ENCODE results near the gene SGSM2.

The SGSM2 gene

DNA sequence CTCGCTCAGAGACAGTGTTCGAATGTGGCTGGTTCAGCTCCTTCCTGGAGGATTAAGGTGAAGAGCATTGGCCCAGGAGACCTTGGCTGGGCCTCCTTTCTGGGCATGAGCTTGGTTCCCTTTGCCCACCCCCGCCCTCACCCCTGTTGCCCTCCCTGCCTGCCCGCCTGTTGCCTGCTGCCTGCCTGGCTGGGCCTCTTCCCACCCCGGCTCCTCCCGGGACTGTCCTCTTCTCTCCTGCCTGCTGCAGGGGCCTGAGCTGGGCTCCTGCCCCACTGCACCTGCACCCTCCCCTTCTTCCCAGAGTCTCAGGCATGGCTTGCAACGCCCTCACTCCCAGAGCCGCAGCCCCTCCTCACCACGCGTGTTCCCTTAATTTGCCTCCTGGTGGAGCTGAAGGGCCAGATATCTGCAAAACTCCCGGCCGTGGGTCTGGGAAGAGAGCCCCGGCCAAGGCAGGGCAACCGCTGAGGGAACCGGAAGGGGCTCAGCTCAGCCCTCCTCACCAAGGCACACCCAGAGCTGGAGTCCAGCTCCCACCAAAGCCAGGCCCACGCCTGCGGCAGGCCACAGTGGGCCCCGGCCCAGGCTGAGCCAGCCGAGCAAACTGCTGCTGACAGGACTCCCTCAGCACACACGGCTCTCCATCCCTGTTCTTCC lies 32.4 kb downstream of the SGSM2 start:
- no peak for DNase-seq

DNA sequence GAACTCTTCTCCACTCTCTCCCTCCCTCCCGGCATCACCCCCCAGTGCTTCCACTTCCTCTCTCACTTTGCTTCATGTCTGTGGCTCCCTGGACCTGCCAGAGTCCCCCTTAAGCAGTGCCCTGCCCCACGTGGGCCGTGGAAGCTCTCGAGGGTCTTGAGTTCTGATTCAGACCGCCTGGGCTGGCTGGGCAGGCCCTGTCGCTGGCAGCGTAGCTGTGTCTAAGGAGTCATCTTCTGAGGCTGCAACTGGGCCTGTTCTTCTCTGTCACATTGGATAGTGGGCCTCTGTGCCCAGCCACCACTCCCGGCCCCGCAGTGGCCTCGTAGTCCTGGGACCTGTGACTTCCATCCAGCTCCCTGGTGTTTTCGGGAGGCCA lies 32.9 kb downstream of the SGSM2 start:
- DNase-seq: no peak

DNA sequence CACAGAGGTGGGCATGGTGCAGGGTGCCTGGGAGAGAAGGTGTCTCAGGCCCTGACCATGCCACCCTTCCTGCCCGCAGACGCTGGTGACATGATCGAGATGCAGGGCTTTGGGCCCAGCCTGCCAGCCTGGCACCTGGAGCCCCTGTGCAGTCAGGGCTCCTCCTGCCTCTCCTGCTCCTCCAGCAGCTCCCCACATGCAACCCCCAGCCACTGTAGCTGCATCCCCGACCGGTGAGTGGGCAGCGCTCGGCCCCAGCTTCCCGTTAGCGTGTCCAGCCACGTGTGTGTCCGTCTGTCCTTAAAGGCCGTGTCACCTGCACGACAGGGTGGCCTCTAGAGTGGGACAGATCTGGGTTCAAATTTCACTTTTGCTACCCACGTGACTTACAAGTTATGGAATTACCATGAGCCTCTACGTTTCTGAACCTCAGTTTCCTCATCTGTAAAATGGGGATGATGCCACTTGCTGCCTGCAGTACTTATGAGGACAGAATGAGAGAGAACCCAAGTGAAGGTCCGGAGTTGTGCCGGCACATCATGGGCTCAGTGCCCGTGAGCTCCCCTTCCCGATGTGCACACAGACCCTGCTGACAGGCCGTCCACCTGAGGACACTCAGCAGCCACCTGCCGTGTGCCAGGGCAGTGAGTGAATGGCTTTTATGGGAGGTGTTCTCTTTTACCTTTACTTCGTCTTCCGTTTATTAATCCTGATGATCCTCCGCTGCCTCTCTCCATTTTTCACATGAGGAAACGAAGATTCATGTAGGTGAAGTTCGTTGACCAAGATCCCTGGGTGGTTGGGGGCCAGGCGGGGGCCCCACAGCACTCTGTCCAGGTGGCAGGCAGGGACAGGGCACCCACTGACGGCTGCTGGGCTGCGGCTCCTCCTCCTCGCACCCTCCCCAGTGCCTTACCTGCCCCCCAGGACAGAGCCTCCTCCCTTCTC lies 34.2 kb downstream of the SGSM2 start:
- DNase-seq: no peak

DNA sequence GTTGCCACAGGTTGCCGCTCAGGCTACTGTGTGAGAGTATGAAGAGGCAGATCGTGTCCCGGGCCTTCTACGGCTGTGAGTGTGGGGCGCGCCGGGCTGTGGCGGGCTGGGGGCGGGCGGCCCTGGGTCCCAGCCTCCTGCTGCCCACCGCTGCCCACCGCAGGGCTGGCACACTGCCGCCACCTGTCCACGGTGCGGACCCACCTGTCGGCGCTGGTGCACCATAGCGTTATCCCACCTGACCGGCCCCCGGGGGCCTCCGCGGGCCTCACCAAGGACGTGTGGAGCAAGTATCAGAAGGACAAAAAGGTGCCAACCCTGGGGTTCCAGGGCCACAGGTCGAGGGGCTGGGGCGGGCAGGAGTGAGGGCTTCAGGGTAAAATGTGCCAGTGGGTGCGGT lies 34.9 kb downstream of the SGSM2 start:
- DNase-seq: no peak

DNA sequence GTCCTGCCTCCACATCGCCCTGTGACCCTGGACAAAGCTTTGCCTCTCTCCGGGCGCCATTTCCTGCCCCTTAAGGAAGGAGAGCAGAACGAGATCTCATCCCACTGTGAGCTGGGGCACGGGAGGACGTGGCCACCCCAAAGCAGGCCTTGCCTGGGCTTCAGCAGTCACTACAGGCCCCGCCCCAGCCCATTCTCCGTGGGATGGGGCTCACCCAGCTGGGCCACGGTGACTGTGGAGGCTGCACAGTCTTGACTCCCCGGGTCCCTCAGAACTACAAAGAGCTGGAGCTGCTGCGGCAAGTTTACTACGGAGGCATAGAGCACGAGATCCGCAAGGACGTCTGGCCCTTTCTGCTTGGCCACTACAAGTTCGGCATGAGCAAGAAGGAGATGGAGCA lies 35.4 kb downstream of the SGSM2 start:
- DNase-seq: no peak

DNA sequence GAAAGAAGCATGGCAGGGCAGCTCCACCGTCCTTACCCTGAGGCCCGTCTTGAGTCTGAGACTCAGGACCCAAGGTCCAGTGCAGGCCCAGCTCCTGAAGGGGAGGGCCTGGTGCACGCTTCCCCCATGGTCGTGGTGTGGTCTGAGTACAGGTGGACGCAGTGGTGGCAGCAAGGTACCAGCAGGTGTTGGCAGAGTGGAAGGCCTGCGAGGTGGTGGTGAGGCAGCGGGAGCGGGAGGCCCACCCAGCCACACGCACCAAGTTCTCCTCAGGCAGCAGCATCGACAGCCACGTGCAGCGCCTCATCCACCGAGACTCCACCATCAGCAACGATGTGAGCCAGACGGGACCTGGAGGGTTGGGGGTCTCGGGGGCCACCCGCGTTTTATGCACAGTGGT lies 35.9 kb downstream of the SGSM2 start:
- DNase-seq: no peak

DNA sequence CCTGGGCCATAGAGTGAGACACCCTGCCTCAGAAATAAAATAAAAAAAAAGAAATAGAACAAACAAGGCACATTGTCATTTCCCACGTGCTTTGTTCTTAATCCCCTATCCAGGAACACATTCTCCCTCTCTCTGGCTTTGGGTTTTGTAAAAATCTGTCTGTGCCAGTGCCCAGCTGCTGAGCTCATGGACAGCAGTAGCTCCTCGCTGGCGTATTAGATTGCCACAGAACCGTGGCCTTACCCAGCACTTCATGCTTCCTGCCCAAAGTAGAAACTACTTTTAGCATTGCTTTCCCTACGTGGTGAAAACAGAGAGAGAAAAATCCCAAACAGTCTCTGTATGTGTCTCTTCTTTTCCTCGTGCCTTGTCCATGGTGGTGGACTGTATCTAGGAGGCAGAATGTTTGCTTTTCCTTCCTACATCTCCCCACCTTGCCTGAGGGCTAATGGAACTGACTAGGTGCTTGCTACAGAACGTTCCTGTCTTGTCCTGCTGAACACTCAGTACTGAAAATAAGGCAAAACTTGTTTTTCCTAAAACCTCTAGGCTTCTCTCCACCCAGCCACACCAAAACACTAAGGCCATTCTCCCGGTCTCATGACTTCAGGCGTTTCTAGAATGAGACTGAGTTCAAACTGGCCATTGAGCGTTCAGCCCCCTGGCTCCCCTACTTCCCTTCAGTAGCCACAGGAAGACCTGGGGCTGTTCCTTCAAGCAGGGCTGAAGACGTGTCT lies 37.4 kb downstream of the SGSM2 start:
- DNase-seq: no peak

DNA sequence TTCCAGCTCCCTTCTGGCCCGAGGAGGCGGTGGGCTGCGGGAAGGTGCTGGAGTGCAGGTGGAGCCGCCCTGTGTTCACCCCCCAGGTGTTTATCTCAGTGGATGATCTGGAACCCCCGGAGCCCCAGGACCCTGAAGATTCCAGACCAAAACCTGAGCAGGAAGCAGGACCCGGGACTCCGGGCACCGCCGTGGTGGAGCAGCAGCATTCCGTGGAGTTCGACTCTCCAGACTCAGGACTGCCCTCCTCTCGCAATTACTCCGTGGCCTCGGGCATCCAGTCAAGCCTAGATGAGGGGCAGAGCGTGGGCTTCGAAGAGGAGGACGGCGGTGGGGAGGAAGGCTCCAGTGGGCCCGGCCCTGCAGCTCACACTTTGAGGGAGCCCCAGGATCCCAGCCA lies 38.1 kb downstream of the SGSM2 start:
- no peak for DNase-seq

DNA sequence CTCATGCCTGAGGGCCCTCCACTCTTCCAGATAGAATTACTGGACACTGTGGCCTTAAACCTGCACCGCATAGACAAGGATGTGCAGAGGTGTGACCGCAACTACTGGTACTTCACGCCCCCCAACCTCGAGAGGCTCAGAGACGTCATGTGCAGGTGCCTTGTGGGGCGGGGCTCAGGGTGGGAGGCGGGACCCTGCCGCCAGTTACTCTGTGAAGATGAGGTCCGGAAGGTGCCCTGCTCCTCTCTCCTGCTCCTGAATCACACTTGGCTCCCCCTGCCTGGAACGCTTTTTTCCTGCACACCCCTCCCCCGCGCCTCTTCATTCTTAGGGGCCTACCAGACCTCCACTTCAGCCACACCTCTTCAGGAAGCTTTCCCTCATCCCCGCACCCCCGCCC lies 38.8 kb downstream of the SGSM2 start:
- no peak for DNase-seq

DNA sequence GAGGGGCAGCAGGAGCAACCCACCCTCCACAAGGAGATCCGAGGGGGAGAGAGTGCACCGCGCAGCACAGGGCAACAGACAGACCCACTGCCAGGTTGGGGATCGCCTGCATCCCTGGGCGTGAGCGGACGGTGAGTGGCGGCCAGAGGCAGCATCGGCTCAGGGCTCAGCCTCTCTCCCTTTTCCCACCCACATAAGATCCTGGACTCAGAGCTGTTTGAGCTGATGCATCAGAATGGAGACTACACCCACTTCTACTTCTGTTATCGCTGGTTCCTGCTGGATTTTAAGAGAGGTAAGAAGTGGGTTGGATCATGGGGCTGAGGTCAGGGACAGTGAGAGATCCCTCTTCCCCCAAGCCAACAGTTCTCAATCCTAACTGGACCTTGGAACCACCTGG lies 40.4 kb downstream of the SGSM2 start:
- DNase-seq: no peak

DNA sequence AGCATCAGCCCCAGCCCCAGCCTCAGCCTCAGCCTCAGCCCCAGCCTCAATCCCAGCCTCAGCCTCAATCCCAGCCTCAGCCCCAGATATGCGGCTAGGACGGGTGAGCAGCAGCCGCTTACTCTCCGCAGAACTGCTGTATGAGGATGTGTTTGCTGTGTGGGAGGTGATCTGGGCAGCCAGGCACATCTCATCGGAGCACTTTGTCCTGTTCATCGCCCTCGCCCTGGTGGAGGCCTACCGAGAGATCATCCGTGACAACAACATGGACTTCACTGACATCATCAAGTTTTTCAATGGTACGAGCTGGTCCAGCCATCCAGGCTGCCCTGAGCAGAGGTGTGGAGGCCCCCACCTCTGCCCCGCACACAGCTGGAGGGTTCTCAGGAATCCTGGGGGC lies 41.6 kb downstream of the SGSM2 start:
- DNase-seq: no peak

DNA sequence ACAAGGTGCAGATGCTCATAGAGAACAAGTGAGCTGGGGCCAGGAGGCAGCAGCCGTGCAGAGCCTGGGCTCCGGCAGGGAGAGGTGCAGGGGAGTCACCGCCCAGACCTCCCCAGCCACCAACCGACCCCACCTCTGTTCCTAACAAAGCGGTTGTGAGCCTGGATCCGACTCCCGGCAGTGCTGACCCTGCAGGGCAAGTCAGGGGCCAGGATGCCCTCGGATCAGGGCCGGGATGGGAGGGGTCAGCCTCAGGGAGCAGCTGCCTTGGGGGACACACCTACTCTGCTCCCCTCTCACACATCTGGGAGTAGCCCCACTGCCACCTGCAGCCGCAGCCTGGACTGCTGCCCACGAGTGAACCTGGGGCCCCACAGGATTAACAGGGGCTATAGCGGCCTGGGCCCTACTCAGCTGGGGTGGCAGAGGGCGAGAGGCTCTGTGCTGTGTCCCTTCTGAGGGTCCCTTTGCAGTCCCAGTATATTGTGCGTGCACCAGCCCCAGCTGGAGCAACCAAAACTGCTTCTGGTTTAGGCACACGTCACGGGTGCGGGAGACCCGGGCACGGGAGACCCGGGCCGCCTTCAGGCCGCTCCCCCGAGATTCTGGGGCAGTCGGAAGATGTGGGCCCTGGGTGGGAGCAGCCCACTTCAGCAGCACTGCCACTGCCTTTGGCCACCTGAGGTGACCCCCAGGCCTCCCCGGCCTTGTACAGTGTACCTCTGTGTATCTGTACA lies 42.4 kb downstream of the SGSM2 start:
- DNase-seq: no peak

DNA sequence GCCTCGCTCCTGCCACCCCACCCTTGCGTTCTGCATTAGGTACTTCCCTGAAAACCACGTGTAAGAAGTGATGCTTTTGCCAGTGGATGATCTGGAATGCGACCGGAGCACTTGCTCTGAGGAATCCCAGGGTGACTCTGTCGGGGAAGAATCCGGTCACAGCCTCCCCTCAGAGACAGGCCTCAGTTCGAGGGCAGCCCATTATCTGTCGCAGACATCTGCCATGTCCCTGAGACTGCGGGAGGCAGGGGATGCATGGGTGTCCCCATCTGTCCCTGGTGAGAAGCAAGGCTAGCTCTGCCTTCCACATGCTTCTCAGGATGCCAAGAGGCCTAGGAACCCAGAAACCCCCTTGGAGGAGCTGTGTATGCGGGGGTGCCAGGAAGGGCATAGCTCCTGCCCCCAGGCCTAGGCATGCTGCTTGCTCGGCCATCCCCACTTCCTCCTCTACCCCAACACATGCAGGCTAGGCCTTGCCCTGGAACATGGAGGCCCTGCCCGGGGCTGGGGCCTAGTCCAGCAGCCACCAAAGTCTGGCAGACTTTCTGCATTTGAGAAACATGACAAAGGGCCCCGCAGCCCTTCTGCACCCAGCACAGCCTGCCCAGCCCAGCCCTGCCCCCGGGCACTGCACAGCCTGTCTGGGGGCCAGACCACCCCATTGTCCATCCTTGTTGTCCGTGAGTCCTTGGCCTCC lies 43.1 kb downstream of the SGSM2 start:
- DNase-seq: no peak

DNA sequence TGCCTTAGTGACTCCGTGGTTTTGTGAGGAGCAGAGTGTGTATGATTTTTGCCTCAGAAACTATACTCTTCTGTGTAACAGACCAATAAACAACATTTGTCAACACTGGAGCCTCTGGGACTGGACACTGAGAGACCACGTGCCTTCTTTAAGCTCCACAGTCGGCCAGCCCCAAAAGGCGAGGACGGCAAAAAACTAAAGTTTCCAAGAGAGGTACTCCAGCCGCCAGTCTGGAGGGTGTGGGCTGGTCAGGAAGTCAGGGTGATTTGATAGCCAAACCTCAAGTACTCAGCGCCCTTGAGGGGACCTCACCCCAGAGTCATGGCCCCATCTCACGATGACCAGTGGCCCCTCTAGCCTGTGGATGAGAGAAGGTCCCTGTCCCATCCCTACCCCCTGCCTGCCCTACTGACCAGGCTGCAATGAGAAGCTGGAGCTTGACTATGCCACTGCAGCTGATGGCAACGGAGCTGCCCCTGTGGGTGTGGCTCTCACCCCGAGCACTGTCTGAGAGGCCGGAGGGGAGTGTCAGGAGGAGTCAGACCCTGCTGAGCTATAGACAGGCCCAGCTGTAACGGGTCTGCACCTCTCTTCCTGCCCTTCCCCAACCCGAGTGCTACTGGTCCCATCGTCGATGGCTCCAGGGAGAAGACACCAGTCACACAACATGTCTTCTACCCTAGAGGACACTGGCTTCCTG lies 43.8 kb downstream of the SGSM2 start:
- DNase-seq: no peak

DNA sequence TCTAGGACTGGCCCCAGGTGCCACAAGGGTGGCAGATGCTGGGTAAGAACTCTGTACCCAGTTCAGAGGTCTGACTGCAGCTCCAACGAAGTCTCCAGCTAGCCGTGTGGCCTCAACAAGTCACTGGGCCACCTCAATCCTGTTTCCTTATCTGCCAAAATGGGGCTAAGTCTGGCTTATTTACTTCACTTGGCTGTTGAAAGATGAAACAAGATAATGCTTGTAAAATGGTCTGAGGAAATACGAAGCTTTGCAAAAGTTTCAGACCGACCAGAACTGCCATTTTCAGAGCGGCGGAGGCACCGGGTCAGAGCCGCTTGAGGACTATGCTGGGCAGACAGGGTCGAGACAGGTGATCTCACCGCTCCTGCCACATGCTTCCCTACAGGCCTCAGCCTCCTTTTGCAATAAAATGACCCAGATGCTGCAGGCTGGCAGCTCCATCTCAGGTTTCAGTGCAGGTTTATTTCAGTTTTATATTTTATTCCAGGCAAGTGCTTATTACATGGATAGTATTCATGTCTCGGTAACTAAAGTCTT lies 46.4 kb downstream of the SGSM2 start:
- DNase-seq: no peak

DNA sequence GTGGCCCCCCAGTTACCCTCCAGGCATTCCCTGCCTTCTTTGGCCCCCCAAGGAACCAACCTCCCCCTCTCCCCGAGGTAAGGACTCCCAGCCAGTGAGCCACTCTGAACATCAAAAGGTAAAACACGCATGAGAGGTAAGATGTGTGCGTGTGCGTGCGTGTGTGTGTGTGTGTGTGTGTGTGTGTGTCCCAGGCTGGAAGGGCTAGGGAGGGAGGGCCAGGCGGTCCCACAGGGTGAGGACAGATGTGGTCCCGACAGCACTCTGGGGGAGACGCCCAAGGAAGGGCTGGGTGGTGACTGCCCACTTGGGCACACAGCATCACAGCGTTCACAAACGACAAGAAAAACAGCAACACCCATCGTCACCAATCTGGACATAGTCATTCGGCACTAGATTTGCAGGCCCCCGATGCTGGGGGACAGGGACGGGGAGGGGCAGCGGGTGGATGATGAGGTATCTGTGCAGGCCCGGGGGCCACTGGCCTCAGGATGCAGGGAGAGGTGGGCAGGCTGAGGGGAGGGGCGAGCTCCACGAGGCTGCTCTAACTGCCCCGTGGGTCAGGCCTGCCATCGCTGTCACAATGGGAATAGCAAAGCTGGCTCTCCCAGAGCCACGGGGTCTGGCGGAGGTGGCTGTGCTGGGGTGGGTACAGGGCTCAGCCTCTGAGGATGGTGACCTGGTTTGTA lies 47.3 kb downstream of the SGSM2 start:
- no peak for DNase-seq

DNA sequence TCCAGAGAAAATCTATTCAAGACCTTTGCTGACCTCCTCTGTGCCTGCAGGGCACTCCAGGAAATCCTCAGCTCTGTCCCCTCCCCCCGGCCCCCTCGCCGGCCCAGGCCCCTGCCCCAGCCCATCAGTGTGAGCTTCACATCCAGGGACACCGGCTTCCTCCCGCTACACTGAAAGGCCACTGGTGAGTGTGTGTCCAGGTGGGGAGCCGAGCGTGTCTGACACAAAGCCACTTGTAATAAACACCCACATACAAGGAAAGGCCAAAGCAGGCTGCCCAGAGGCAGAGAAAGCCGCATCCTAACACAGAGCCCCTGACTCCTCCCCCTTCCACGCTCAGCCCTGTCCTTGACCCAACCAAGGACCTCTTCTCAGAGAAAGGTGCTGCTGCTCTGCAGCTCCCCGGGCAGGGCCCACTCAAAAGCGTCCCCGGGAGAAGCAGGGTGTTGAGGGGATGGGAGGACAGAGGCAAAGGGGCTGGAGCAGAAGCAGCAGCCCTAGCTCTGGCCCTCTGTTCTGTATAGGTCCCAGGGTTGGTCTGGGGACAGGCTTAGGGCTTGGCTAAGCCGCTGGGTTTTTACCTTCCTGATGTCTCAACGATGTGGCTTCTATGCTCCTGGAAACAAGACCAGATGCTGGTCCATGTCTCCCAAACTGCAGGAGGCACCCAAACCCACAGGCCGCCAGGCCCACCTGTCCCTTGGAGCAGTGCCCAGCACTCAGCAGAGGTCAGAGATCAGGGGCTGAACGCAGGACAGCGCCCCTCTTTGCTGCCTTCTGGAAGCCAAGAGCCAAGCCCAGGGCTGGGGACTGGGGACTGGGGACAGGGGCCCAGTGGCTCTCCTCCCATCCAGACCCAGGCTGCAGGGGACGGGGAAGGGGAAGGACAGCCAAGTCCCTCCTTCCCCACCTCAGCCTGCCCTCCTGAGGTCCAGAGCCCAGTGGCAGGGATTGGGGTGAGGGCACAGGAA lies 48.2 kb downstream of the SGSM2 start:
- no peak for DNase-seq

DNA sequence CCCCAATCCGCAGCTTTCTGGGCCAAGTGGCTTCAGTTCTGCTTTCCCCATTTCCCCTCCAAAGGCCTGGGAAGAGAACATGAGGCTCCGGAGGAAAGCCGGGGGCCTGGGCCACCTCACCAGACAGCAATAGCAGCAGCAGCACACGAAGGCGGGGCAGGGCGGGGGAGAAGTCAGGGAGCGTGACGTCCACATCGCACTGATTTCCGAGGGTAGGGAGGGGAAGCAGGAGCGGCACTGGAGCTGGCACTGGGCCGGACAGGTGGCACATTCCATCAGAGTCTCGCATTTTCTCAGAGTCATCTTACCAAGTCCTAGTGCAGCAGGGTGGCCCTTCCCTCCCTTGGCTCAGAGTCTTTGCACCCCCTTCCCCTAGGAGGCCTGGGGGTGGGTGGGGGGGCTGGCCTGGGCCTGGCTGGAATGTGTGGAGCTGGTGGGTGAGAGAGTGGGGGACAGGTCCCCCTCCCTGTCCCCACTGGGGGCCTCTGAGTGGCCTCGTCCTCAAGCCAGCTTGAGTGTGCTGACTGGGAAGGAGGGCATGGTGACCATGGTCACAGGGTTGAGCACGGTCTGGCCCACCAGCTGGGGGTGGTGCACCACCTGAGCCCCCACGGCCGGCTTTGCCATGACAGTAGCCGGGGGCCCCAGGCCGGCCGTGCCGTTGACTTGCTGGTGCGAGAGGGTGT lies 49.2 kb downstream of the SGSM2 start:
- no peak for DNase-seq

Data from right forelimb (tissue), 1 donor.